GM19328 (cell line): ENCODE measurements around the gene NTNG1.
A peak's percentile ranks its signal among the peaks of the same experiment; 100 is the strongest.
"Not testable (repeated sequence)": the region's sequence is repeated elsewhere in the genome, so short reads cannot be mapped to it uniquely, and the experiment has no call there.

ENCODE experiments used
- ATAC-seq: cut with Tn5 transposase; IDR thresholded peaks from one replicate; pipeline ENCODE4 v1.9.1; 2021; ENCODE audit warnings: mild to moderate bottlenecking, moderate library complexity; ENCODE audit not compliant: unreplicated experiment

The NTNG1 gene

GRCh38 chr1:107195476-107195875, 54.6 kb downstream of the NTNG1 start:
- no peak for ATAC-seq

DNA sequence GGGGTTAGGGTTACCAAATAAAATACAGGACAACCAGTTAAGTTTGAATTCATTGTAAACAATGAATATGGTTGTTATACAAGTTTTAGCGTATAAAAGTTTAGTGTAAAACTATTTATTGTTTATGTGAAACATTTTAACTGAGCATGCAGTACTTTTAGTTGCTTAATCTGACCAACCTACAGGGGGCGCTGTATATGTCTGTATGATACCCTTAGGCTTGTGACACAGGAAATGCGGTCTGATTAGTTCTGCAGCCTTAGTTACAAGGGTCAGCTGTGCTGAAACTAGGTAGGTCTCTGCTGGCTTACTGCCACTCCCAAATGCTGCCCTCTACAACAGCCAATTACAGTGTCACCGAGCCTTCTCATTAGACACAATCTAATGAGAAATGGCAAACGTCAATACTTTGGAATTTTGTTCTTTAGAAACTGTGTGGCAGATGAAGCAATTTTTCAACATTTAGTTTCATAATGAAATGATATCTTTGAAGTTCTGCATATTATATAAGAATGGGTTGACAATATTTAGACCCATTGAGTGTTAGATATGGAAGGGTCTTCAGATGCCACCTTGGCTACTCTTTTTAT, 56.2 kb downstream of the NTNG1 start:
- peak; percentile 88 for ATAC-seq

DNA sequence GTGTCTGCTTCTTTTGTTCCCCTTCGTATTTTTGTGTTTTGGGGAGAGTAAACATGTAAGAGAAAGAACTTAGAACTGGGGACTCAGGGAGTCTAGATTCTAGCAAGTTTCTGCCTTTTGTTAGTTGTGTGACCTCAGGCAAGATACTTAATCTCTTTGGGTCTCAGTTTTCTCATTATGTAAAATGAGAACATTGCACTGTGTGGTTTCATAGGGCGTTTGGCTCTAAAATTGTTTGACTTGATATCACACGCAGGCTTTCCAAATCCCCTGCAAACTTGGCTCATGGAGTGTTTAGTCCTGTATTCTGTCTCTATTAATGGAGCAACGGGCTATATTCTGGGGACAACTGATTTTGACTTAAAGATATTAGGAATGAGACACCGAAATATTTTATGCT, 57.7 kb downstream of the NTNG1 start:
- no peak for ATAC-seq

GRCh38 chr1:107200631-107201030, 59.8 kb downstream of the NTNG1 start:
- ATAC-seq = no peak

GRCh38 chr1:107202007-107202406, 61.2 kb downstream of the NTNG1 start:
- ATAC-seq = no peak

GRCh38 chr1:107213225-107213624, 72.4 kb downstream of the NTNG1 start:
- ATAC-seq = no peak

GRCh38 chr1:107220036-107220435, 79.2 kb downstream of the NTNG1 start:
- ATAC-seq = no peak

GRCh38 chr1:107225706-107226105, 84.9 kb downstream of the NTNG1 start:
- ATAC-seq = no peak

DNA sequence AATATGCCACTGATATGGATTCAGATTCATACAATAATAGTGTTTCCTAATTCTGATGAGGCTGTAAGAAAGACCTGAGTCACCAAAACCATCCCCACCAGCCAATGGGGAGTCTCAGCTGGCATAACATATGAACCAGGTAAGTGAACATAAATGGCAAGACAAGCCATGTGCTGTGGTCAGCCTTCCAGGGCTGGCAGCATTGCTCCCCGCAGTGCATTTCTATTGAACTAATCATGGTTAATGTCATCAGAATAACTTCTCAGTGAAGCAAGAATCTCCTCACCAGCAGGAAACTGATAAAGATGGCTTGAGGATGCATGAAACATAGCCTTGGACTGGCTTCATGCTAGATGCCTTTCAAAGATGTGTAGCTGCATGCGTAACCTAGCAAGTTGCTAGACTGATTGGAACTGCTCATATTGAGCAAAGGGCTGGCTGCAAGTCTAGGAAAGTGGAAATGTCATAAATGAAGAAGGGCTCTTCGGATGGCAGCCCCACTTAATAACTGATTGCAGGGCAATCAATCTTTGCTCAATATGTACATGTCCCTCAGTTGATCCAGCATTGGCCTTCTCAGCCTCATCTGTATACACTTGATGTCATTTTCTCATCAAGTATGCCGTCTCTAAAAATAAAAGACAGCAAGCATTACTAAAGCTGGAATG, 88.0 kb downstream of the NTNG1 start:
- no peak for ATAC-seq

GRCh38 chr1:107229711-107230110, 88.9 kb downstream of the NTNG1 start:
- no peak for ATAC-seq

DNA sequence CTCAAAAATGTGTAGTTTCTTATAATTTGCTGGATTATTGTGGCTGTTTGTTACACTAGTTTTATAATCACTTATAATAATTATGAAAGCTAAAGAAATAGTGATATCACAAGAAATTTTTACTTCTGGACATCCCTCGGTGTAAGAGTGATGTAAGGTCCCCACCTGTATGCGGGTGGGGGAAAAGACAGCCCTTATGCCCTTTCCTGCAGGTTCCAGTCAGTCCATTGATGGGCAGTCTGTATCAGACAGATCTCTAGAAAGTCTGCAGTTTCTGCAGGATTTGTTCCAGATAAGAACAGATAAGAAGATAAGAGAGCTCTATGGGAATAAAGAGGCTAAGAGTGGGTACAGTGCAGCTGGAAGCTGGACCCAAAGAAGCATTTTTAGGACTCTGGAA, 89.3 kb downstream of the NTNG1 start:
- ATAC-seq = no peak

- no peak for ATAC-seq
Observed at GRCh38 chr1:107231291-107231690, 90.5 kb downstream of the NTNG1 start.

DNA sequence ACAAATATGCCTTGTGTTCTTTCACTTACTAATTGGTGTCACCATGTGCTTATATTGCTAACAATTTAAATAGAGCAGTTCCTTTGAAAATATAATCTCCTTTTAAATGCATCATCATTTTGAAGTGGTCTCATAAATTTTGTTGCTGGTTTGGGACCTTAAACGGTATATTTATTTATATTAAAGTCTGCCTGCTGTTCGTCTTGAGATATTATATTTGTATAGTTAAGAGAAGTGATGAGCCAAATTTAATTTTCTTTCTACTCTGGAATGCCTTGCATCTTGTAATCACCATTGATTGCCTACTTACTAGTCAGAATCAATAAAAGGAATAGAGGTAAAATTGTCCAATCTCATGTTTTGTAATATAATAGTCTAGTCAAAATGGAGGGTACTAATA, 91.6 kb downstream of the NTNG1 start:
- ATAC-seq = no peak

GRCh38 chr1:107236760-107237159, 95.9 kb downstream of the NTNG1 start:
- not testable (repeated sequence) for ATAC-seq

DNA sequence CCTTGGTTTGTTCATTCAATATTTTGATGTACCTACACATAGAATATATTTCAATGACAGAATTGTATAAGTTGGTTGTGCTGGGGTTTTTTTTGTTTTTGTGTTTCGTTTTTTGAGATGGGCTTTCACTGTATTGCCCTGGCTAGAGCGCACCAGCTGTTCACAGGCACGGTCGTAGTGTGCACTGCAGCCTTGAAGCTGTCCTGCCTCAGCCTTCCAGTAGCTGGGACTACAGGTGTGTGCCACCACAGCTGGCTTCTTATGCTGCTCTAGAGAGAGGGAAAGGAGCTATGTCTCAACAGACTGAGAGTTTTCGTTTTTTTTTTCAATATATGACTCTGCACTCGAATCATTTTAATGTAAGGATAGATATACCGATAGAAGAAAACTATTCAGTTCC, 102.6 kb downstream of the NTNG1 start:
- no peak for ATAC-seq

DNA sequence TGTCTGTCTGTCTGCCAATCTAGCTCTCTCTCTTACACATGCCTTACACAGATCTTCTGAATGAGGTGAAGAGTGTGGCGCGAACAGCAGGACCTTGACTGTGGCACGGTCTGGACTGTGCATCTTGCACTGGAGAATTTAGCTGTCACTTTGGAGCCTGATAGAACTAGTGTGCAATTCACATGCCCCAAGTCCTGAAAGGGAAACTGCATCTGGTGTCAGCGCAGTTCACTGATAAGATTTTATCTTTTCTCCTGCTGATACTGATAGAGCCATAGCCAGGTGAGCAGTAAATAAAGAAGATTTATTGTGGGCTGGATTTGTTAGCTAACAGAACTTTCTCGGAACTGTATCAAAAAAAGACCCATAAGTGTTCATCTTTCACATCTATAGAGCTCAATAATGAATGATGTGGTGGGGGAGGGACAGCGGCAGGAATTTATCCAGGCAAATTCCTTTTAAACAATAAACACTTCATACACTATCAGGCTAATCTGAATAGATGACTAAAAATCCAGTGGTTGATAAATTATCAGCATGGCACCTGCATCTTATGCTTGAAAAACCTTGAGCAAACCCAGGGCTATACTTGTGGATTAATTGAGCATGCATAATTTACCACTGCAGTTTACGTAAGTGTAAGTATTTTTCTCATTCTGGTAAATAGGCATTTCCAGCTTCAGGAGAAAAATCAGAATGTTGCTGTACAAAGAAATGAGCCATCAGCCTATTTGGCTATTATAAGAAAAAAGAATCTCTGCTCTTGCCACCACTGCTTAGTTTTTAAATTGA, 104.1 kb downstream of the NTNG1 start:
- ATAC-seq = no peak

DNA sequence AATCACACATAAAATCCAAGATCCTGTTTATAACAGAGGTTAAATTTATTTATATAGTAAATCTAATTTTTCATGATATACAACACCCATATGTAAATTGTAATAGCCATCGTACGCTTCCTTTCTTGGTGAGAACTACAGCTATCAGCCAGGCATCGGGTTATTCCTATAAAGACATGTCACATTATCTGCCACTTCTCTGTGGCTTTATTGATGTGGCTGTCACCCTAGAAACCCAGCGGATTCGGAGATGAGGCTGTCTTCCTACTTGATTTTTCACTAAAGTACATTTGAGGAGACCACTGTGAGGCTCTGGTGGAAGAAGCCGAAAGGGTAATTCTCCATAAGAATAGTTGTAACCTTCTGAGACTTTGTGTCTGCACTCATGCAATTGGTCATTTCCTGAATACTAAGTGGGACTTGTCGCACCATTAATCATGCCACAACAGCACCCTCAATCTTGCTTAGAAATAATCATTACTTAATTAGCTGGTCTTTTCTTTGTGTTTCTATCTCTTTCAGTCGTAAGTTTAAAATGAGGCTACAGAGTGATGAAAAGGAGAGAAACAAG, 106.0 kb downstream of the NTNG1 start:
- ATAC-seq = peak; percentile 46

DNA sequence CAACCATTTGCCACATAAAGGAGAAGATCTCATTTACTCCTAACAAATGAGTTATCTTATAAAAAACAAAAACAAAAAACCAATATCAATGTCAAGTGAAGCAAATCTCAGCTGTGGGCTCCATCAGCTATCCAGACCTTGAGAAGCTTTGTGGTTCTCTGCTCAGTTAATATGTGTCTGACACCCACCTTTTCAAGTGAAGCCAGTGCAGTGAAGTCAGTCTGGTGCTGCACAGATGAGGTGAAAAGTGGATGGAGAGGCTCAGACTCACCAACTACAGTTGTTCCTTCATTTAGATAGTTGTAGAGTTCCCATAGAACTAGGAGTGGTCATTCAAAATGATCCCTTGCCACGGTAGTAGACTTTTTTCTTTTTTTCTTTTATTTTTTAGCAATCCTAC, 106.8 kb downstream of the NTNG1 start:
- no peak for ATAC-seq

DNA sequence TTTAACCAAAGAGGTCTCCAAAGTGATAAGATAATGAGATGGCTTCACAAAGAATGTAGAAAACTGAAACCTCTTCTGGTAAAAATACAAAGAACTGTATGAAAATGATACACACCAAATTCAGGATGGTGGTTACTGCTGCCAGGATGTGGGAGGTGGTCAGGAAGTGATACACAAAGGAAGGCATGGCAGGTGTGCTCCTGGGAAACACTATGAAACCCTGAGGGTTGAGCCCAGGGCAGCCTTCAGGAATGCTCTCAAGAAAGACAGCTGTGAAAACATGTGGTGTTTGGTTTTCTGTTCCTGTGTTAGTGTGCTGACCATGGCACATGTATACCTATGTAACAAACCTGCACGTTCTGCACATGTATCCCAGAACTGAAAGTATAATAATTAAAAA, 109.3 kb downstream of the NTNG1 start:
- no peak for ATAC-seq

- no peak for ATAC-seq
Observed at GRCh38 chr1:107251083-107251482, 110.2 kb downstream of the NTNG1 start.

GRCh38 chr1:107251839-107252238, 111.0 kb downstream of the NTNG1 start:
- no peak for ATAC-seq

DNA sequence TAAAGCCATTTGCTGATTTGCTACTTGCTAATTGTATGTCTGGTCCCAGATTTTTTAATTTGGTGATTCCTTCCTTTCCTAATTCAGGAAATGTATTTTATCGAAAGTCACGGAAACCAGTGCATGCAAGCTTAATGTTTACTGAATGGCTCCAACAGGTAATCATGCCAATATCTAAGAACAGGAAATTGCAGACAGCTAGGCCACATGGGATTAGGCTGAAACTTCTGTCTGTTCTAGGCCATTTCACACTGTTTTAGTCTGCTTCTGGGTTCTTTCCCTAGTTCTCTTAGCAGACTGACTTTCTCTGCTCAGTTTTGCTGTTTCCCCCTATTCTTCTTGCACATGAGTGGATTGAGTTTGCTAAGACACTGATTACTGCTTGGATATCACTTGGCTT, 111.4 kb downstream of the NTNG1 start:
- no peak for ATAC-seq
